IPS-15b (cell line): ENCODE measurements around the gene CTPS2.

Source experiments
- H3K27me3 ChIP-seq: one replicate; pipeline ENCODE4 v1.6.1; 2013; ENCODE audit warnings: low read length; ENCODE audit not compliant: control insufficient read depth, insufficient read depth
- H3K36me3 ChIP-seq: one replicate; pipeline ENCODE4 v1.6.1; 2013; ENCODE audit warnings: low read length; ENCODE audit not compliant: control insufficient read depth, insufficient read depth
- H3K4me1 ChIP-seq: one replicate; pipeline ENCODE4 v1.6.1; 2013; ENCODE audit warnings: mild to moderate bottlenecking, low read length; ENCODE audit not compliant: control insufficient read depth, insufficient read depth
- H3K4me3 ChIP-seq: one replicate; pipeline ENCODE4 v1.5.1; 2013; ENCODE audit warnings: low read depth, low read length
- H3K9ac ChIP-seq: one replicate; pipeline ENCODE4 v1.6.1; 2013; ENCODE audit warnings: low read depth, mild to moderate bottlenecking, low read length
- H3K9me3 ChIP-seq: one replicate; pipeline ENCODE4 v1.6.1; 2013; ENCODE audit warnings: mild to moderate bottlenecking, low read length; ENCODE audit not compliant: control insufficient read depth, insufficient read depth

The CTPS2 gene

GRCh38 chrX:16678689-16679088 lies 33.8 kb downstream of the CTPS2 start:
- Histone ChIP-seq H3K36me3 (peaks cover 32% of the 10 kb centered on the region), H3K9ac (no peak overlapping the region), H3K4me3 (no peak overlapping the region), H3K4me1 (no peaks in the 10 kb centered on the region), H3K27me3 (no peaks in the 10 kb centered on the region), H3K9me3 (no peaks in the 10 kb centered on the region)

GRCh38 chrX:16671005-16671404 lies 41.5 kb downstream of the CTPS2 start:
- Histone ChIP-seq H3K36me3 (peaks cover 18% of the 10 kb centered on the region), H3K4me1 (no peaks in the 10 kb centered on the region), H3K9me3 (no peaks in the 10 kb centered on the region), H3K27me3 (no peaks in the 10 kb centered on the region), H3K4me3 (no peak overlapping the region), H3K9ac (no peak overlapping the region)

- H3K4me1 ChIP-seq, result no peaks in the 10 kb centered on the region
- no peak overlapping the region for H3K4me3 ChIP-seq
- no peaks in the 10 kb centered on the region for H3K9me3 ChIP-seq
- no peak overlapping the region for H3K9ac ChIP-seq
- H3K36me3 ChIP-seq, result peaks cover 22% of the 10 kb centered on the region
- no peaks in the 10 kb centered on the region for H3K27me3 ChIP-seq
Observed at GRCh38 chrX:16666541-16666940, 45.9 kb downstream of the CTPS2 start.

- Histone ChIP-seq H3K27me3 (no peaks in the 10 kb centered on the region), H3K9me3 (no peaks in the 10 kb centered on the region), H3K36me3 (peaks cover 19% of the 10 kb centered on the region), H3K4me3 (no peak overlapping the region), H3K4me1 (no peaks in the 10 kb centered on the region), H3K9ac (no peak overlapping the region)
Observed at GRCh38 chrX:16665089-16665488, 47.4 kb downstream of the CTPS2 start.

GRCh38 chrX:16664626-16665025 lies 47.8 kb downstream of the CTPS2 start:
- Histone ChIP-seq H3K9me3 (no peaks in the 10 kb centered on the region), H3K9ac (no peak overlapping the region), H3K36me3 (peaks cover 16% of the 10 kb centered on the region), H3K4me3 (no peak overlapping the region), H3K27me3 (no peaks in the 10 kb centered on the region), H3K4me1 (no peaks in the 10 kb centered on the region)

GRCh38 chrX:16664074-16664473 lies 48.4 kb downstream of the CTPS2 start:
- Histone ChIP-seq H3K4me1 (no peaks in the 10 kb centered on the region), H3K36me3 (peaks cover 16% of the 10 kb centered on the region), H3K9me3 (no peaks in the 10 kb centered on the region), H3K4me3 (no peak overlapping the region), H3K27me3 (no peaks in the 10 kb centered on the region), H3K9ac (no peak overlapping the region)

GRCh38 chrX:16662402-16662801 lies 50.1 kb downstream of the CTPS2 start:
- Histone ChIP-seq H3K9me3 (no peaks in the 10 kb centered on the region), H3K4me3 (no peak overlapping the region), H3K9ac (no peak overlapping the region), H3K4me1 (no peaks in the 10 kb centered on the region), H3K36me3 (peaks cover 10% of the 10 kb centered on the region), H3K27me3 (no peaks in the 10 kb centered on the region)

- Histone ChIP-seq H3K4me3 (no peak overlapping the region), H3K27me3 (no peaks in the 10 kb centered on the region), H3K36me3 (peaks cover 8% of the 10 kb centered on the region), H3K4me1 (no peaks in the 10 kb centered on the region), H3K9ac (no peak overlapping the region), H3K9me3 (no peaks in the 10 kb centered on the region)
Observed at GRCh38 chrX:16661495-16661894, 51.0 kb downstream of the CTPS2 start.

- Histone ChIP-seq H3K27me3 (no peaks in the 10 kb centered on the region), H3K9me3 (no peaks in the 10 kb centered on the region), H3K36me3 (no peaks in the 10 kb centered on the region), H3K4me1 (no peaks in the 10 kb centered on the region), H3K9ac (no peak overlapping the region), H3K4me3 (no peak overlapping the region)
Observed at GRCh38 chrX:16659321-16659720, 53.1 kb downstream of the CTPS2 start.

GRCh38 chrX:16658284-16658683 lies 54.2 kb downstream of the CTPS2 start:
- no peaks in the 10 kb centered on the region for H3K9me3 ChIP-seq
- no peaks in the 10 kb centered on the region for H3K4me1 ChIP-seq
- no peak overlapping the region for H3K4me3 ChIP-seq
- H3K36me3 ChIP-seq, result no peaks in the 10 kb centered on the region
- no peak overlapping the region for H3K9ac ChIP-seq
- H3K27me3 ChIP-seq, result no peaks in the 10 kb centered on the region

GRCh38 chrX:16654093-16654492 lies 58.4 kb downstream of the CTPS2 start:
- Histone ChIP-seq H3K36me3 (no peaks in the 10 kb centered on the region), H3K4me3 (no peak overlapping the region), H3K27me3 (no peaks in the 10 kb centered on the region), H3K9me3 (no peaks in the 10 kb centered on the region), H3K9ac (no peak overlapping the region), H3K4me1 (no peaks in the 10 kb centered on the region)

GRCh38 chrX:16653424-16653823 lies 59.0 kb downstream of the CTPS2 start:
- Histone ChIP-seq H3K36me3 (no peaks in the 10 kb centered on the region), H3K9ac (no peak overlapping the region)

More at GRCh38 chrX:16653424-16653823, 59.0 kb downstream of the CTPS2 start:
- Histone ChIP-seq H3K4me3 (no peak overlapping the region), H3K4me1 (no peaks in the 10 kb centered on the region), H3K27me3 (no peaks in the 10 kb centered on the region), H3K9me3 (no peaks in the 10 kb centered on the region)
